Measurements from ENCODE around the gene PPP2R2C.

The PPP2R2C gene

DNA sequence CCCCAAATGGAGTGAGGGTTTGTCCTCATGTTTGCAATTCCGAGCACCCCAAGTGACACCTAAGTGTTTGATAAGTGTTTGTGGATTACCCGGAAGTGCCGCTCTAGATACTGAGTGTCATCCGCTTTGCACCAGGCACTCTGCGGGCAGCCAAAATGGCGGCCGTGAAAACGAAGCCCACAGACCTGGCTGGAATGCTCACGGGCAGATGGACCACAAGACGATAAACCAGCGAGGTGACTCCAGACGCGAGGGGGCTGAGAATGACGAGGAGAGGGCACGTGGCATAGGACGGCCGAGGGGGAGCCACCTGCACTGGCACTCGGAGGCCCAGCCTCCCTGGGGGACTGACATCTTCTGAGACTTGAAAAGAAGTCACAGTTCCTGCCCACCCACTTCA is 51.0 kb downstream of the PPP2R2C start:
- DNase-seq: no peak

DNA sequence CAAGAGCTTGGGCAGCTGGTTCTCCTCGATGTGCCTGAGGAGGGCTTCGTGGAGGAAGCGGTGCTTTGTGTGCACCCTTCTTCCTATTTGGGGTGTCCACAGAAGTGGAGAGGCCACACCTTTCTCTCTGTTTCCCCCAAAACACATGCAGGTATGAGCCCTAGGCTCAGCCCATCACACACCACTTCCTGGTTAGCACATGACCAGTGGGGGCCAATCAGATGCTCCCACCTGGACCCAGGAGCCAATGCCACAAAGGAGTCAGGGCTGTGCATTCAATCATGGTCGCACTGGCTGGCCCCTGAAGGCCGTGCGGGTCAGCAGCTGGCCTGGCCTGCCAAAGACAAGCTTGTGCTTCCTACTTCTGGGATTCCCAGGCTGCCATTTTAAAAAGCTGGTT is 51.4 kb downstream of the PPP2R2C start:
- no peak for DNase-seq

- DNase-seq: no peak
Observed at GRCh38 chr4:6420036-6420435, 52.4 kb downstream of the PPP2R2C start.

DNA sequence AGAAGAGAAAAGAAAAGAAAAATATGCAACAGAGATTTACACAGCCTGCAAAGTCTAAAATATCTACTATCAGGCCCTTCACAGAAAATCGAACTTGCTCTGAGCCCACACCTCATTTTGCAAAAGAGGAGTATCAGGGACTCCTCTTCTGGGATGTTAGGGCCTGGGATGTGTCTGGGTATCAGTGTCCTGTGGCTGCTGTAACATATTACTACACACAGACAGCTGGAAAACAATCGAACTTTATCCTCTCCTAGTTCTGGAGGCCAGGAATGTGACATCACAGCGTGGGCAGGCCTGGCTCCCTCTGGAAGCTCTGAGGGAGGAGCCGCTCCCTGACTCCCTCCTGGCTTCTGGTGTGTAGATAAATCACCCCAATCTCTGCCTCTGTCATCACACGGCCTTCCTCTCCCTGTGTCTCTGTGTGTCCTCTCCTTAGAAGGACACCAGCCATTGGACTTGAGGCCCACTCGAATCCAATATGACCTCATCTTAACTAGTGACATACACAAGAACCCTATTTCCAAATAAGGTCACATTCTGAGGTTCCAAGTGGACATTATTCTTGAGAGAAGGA is 52.9 kb downstream of the PPP2R2C start:
- no peak for DNase-seq

DNA sequence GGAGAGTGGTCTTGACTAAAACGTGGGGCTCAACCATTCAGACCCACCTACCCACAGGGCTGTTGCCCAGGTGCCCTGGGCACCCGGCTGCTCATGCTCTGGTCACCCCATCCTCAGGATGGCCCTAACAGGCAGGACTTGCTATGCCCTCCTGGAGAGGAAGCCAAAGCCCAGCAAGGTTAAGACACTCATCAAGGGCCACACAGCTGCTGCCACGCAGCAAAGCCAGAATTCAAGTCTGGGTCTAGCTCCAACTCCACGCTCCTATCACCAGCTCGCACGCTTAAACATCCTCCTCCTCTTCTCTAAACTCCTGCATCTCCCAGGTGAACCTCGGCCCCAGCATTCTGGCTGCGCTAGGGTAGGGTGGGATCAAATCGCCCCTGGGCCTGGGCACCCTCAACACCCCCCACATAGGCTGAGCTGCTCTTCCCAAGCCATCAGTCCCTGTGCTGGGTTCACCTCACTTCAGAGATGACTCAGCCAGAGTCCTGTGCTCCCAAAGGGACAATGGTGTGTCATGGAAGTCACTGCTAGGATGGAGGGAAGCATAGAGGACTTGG is 54.1 kb downstream of the PPP2R2C start:
- no peak for DNase-seq

GRCh38 chr4:6417516-6418050 is 54.8 kb downstream of the PPP2R2C start:
- no peak for DNase-seq

DNA sequence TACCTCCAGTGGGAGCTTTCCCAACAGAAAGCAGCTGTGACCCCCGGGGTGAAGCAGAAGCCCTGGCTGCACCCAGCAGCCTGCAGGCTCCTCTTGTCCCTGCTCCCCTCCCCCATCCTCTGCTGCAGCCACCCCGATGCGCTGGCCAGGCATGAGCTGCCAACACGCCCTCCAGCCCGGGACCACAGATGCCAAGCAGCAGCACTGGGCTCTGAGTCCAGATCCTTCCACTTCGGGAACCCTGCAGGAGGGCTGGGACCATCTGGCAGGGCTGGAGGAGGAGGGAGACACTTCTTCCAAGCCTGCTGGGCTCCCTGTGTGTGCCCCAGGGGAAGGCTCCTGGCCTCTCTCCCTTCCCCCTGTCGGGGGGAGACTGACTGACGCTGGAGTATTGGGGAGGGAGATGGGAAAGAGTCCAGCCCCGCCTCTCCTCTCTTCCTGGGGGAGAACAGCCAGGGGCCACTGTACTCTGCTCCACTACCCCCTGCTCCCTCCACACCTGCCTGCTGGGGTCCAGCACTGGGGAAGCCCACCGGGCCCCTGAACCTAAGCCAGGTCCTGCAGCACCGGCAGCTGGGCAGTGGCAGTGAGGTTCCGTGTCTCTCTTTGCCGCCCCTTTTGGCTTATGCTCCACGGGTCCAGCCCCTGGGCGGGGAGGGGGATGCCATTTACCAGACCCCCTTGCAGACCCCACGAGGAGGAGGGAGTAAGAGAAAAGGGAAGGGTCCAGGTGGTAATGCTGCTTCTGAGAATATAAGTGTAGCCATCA is 55.7 kb downstream of the PPP2R2C start:
- DNase-seq: no peak

DNA sequence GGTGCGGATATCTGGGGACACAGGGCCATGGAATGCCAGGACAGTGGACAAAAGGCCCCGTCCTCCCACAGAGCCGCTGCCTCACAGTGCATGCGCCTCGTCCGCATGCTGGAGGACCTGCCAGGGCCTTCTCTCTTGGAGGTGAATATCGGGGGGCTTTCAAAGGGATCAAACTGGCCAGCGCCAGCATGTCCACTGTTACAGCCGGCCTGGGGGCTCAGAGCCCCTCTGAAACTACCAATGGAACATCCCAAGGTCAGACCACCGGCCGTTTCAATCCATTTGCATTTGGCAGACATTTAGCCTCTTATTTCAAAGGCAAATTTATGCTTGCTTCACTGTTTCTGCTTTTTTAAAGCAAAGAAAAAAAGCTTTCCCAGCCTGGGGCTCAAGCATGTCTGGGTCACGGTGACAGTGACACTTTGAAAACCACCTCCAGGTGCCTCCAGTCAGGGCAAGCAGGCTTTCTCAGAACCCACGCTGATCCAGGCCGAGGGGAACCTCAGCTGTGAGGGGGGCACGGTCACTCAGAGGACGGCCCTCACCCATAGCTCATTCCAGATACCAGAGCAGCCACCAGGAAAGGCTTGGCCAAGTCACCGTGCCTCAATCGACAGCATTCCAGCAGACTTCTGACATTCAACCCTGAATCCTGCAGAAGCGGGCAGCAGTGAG is 57.2 kb downstream of the PPP2R2C start:
- no peak for DNase-seq

- DNase-seq: no peak
Observed at GRCh38 chr4:6414578-6414977, 57.8 kb downstream of the PPP2R2C start.

- DNase-seq: no peak
Observed at GRCh38 chr4:6410664-6411063, 61.8 kb downstream of the PPP2R2C start.

- no peak for DNase-seq
Observed at GRCh38 chr4:6410068-6410467, 62.3 kb downstream of the PPP2R2C start.

DNA sequence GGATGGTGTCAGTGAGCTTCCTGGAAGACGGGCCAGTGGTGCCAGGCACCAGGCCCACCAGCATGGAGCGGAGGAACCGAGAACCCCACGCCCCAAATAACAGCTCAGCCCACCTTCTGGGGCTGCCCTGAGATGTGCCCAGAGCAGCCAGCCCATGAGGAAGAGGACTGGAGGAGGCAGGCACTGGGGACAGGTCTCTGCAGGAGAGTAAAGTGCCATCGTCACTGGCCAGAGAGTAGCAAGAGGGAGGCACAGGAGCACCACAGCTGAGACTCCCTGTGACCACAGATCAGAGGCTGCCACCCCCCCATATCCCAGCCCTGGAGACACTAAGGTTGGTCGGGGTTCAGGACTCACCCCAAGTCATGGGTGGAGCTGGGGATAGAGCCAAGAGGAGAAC is 63.0 kb downstream of the PPP2R2C start:
- DNase-seq: no peak

- peak; percentile 12 for DNase-seq
Observed at GRCh38 chr4:6408263-6408662, 64.2 kb downstream of the PPP2R2C start.

DNA sequence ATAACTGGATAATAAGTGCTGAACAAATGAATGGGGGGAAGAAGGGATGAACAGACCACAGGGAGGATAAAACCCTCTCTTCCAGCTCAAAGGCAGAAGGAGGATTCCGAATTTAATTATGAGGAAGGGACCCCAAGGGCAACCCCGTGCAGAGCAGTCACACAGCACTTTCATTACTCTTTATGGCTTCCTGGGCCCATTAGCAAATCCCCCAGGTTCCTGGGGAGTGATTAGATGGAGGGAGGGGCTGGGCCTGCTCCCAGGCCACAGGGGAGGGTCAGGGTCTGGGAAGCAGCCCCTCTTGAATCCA is 67.1 kb downstream of the PPP2R2C start:
- no peak for DNase-seq

DNA sequence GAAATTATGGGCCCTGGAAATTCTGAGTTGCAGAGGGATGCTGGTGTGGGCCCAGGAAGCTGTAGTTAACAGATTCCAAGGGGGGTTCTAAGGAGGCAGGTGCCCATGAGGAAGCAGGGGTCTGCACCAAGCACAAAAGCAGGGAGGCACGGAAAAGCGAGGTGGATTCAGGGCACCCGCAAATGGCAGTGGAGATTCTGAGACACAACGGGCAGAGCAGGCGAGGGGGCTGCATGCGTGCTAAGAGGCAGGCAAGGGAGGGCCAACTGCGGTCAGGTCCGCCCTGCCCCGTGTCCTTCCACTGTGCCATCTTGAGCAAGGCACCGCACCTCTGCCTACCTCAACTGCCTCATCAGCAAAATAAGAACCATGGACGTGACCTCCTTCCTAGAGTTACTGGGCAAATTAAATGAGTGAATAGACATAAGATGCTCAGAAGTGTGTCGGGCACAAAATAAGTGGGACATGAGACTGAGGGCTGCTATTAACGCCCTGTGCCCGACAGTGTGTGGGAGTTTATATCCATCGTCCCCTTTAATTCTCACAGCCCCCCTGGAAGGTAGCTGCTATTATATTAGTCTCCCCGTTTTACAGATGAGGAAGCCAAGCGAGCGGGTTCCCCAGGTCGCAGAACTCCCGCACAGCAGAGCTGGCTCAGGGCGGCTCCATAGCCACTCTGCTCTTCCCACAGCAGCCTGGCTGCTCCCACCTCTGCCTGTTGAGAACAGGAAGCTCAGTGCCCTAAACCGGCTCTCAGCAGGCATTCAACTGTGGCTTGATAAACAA is 67.6 kb downstream of the PPP2R2C start:
- DNase-seq: no peak

DNA sequence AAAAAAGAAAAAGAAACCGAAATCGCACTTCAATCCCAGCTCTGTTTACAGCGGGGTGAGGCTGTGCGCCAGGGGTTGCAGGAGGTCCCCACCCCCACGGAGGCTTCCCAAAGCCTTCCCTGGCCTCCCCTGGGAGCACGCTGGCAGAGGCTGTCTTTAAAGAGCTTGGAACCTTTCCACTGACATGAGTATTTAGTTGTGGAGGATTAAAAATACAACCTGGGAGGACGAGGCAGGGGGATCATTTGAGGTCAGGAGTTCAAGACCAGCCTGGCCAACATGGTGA is 69.1 kb downstream of the PPP2R2C start:
- no peak for DNase-seq

- DNase-seq: peak; percentile 18
Observed at GRCh38 chr4:6402566-6403399, 69.6 kb downstream of the PPP2R2C start.

- no peak for DNase-seq
Observed at GRCh38 chr4:6401797-6402196, 70.6 kb downstream of the PPP2R2C start.

DNA sequence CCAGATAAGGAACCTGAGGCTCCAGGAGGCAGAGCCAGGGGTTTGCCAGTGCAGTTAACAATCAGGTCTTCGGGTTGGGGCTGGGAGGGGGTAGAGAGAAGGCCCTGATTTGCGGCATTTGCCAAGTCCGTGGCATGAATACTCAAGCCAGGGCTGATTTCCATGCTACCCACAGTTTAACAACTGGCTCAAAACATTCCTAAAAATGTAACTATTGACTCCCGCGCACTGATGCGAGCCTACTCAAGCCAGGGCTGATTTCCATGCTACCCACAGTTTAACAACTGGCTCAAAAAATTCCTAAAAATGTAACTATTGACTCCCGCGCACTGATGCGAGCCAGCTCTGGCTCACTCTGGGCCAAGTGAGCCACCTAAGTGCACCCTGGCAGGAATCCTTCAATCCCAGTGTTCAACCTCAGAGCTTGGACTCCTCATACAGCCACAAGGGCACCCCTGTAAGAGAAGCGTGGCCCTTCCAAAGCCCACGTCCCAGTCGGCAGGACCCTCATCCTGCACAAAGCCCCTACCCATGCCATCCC is 75.6 kb downstream of the PPP2R2C start:
- no peak for DNase-seq

DNA sequence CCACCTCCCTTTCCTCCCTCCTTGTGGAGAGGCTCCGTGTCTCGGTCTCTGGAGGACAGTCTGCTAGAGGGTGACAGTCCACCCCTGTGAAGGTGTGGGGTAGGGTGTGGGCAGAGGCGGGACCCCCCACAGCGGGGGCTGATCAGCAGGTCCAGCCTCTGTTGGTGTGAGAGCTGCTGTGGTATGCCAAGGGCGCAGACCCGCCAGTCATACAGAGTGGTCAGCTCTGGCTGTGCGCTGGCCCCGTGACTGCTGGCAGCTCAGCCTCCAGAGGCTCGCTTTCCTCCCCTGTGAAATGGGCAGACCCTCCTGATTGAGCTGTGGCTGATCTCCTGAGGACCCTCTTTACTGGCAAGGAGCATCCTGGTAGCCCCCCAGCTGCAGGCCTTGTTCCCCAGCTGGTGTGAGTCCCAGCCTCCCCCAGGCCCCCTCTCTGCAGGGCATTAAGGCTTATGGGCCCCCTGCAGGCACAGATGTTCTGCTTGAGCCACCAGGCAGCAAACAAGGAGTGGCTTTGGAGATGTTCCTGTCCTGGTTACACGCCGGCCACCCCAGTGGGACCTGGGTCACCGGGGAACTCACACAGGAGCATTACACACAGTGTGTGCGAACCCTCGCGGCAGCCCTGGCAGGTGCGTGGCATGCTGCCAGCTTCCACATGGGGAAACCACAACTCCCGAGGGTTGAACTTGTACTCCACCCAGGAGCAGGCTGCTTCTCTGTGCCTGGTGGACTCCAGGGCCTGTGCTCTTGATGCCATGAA is 76.8 kb downstream of the PPP2R2C start:
- DNase-seq: peak; percentile 7

DNA sequence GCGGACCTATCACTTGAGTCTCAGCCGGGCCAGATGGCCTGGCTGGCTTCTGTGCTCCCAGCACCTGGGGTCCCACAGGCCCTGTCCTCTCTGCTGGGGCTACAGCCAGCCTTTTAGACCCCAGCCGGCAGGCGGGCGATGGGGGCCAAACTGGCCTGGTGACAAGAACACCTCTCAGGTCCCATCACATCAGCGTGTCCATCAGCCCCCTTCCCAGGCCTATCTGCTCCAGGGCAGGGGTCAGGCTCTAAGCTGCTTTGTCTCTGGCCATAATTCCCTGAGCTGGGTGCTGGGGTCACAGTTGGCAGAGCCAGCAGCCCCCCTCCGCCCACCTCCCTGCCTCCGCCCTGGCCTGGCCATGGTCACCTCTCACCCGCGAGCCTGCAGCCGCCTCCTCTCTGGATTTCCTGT is 77.7 kb downstream of the PPP2R2C start:
- no peak for DNase-seq

Data from hematopoietic multipotent progenitor cell treated with erythropoietin and hydrocortisone succinate and interleukin-3 and kit ligand, for 4 days (in vitro differentiated cells).